Measurements from ENCODE around the gene TYRO3. TPM values are rescaled to one million over a fixed set of nuclear protein-coding genes. Genes with fewer than 3 reads are reported as not detected.

The TYRO3 gene
- total RNA-seq, 1 donor from 2014 or later: 106 TPM

DNA sequence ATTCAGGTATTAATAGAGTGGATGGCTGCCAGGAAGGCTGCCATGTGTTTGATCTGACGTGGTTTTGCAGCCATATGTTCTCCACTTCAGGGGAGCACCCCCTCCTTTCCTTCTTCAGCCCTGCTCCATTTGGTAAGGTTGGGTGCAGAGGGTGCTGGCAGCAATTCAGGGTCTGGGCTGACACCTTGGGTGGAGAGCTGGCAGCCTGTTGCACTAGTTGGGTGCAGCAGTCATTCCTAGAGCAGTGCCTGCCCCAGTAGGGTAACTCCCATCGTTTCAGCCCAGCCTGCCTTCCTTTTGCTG lies 1.5 kb downstream of the TYRO3 start:
- H3K27ac Mint-ChIP-seq: peak overlapping the region; percentile 83
- peaks cover 4% of the 10 kb centered on the region for H3K36me3 Mint-ChIP-seq (ENCODE audit: insufficient read depth)
- H3K27me3 Mint-ChIP-seq: peaks cover 3% of the 10 kb centered on the region
- peaks cover 61% of the 10 kb centered on the region for H3K4me1 Mint-ChIP-seq (ENCODE audit: low read depth)
- DNase-seq (ENCODE audit: low spot score, unreplicated experiment): no peak
- no peaks in the 10 kb centered on the region for H3K9me3 Mint-ChIP-seq (ENCODE audit: low read depth)
- TF ChIP-seq, protein P1, sequence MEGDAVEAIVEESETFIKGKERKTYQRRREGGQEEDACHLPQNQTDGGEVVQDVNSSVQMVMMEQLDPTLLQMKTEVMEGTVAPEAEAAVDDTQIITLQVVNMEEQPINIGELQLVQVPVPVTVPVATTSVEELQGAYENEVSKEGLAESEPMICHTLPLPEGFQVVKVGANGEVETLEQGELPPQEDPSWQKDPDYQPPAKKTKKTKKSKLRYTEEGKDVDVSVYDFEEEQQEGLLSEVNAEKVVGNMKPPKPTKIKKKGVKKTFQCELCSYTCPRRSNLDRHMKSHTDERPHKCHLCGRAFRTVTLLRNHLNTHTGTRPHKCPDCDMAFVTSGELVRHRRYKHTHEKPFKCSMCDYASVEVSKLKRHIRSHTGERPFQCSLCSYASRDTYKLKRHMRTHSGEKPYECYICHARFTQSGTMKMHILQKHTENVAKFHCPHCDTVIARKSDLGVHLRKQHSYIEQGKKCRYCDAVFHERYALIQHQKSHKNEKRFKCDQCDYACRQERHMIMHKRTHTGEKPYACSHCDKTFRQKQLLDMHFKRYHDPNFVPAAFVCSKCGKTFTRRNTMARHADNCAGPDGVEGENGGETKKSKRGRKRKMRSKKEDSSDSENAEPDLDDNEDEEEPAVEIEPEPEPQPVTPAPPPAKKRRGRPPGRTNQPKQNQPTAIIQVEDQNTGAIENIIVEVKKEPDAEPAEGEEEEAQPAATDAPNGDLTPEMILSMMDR (IDR thresholded peaks at IDR 0.05; ENCODE audit: unreplicated experiment): no peak
- peak overlapping the region; percentile 86 for H3K4me3 Mint-ChIP-seq (ENCODE audit: low read depth)

DNA sequence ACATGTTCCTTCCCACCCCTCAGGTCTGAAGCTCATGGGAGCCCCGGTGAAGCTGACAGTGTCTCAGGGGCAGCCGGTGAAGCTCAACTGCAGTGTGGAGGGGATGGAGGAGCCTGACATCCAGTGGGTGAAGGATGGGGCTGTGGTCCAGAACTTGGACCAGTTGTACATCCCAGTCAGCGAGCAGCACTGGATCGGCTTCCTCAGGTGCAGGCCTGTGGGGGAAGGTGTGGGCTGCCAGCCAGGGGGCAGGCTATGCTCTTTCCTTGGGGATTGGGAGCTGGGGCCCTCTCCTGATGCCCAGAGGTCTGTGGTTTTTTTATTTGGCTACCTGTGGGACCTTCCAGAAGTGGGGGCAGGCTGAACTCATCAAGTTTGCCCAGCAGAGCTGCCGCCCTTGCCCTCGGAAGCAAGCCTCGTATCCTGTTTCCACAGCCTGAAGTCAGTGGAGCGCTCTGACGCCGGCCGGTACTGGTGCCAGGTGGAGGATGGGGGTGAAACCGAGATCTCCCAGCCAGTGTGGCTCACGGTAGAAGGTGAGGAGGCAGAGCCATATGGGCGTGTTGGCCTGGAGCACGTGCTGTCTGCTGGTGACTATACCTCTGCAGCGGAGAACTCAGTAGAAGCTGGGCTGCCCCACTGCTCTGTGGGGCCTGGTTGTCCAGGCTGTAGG lies 2.2 kb downstream of the TYRO3 start:
- H3K27me3 Mint-ChIP-seq: no peaks in the 10 kb centered on the region
- TF ChIP-seq, protein P1 (IDR thresholded peaks at IDR 0.05; ENCODE audit: unreplicated experiment): no peak
- H3K36me3 Mint-ChIP-seq (ENCODE audit: insufficient read depth): peaks cover 4% of the 10 kb centered on the region
- no peaks in the 10 kb centered on the region for H3K9me3 Mint-ChIP-seq (ENCODE audit: low read depth)
- H3K27ac Mint-ChIP-seq: peak overlapping the region; percentile 95
- DNase-seq (ENCODE audit: low spot score, unreplicated experiment): no peak
- H3K4me1 Mint-ChIP-seq (ENCODE audit: low read depth): peaks cover 63% of the 10 kb centered on the region
- peak overlapping the region; percentile 86 for H3K4me3 Mint-ChIP-seq (ENCODE audit: low read depth)

DNA sequence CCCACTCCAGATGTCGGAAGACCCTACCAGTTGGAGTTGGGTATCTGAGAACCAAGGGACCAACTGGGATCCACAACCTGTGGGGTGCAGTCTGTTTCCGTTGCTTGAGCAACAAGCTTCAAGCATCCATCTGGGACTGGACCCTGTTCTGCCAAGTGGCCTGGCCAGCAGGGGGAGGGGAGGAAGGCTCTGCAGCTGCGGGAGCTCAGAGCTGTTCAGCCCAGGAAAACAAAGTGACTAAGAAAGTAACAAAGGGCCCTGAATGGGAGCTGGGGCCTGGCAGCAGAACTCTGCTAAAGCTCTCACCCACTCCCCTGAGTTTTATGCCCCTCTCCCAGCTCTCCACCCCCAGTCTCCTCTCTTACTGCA lies 2.7 kb downstream of the TYRO3 start:
- DNase-seq (ENCODE audit: low spot score, unreplicated experiment): no peak
- TF ChIP-seq, protein P1 (IDR thresholded peaks at IDR 0.05; ENCODE audit: unreplicated experiment): peak; percentile 34
- peaks cover 6% of the 10 kb centered on the region for H3K36me3 Mint-ChIP-seq (ENCODE audit: insufficient read depth)

DNA sequence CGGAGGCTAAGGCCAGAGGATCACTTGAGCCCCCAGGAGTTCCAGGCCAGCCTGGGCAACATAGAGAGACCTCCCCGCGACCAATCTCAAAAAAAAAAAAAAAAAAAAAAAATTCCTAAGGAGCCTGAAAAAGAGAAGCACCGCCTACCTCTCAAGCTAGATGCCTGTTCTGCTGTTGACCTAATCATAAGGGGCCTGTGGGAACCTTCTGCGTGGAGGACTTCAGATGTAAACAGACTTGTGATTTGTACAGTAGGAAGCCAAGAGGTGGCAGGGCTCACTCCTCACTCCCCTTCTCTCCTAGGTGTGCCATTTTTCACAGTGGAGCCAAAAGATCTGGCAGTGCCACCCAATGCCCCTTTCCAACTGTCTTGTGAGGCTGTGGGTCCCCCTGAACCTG lies 3.2 kb downstream of the TYRO3 start:
- Mint-ChIP-seq H3K9me3 (ENCODE audit: low read depth) (no peaks in the 10 kb centered on the region), H3K4me1 (ENCODE audit: low read depth) (peaks cover 67% of the 10 kb centered on the region), H3K36me3 (ENCODE audit: insufficient read depth) (peaks cover 6% of the 10 kb centered on the region), H3K27ac (peak overlapping the region; percentile 95), H3K27me3 (no peaks in the 10 kb centered on the region), H3K4me3 (ENCODE audit: low read depth) (peak overlapping the region; percentile 29)
- TF ChIP-seq, protein P1 (IDR thresholded peaks at IDR 0.05; ENCODE audit: unreplicated experiment): no peak
- DNase-seq (ENCODE audit: low spot score, unreplicated experiment): no peak

More for the DNA sequence above, 2.7 kb downstream of the TYRO3 start:
- H3K4me3 Mint-ChIP-seq (ENCODE audit: low read depth): no peak overlapping the region
- no peaks in the 10 kb centered on the region for H3K27me3 Mint-ChIP-seq
- H3K27ac Mint-ChIP-seq: peak overlapping the region; percentile 95
- peaks cover 64% of the 10 kb centered on the region for H3K4me1 Mint-ChIP-seq (ENCODE audit: low read depth)
- no peaks in the 10 kb centered on the region for H3K9me3 Mint-ChIP-seq (ENCODE audit: low read depth)

DNA sequence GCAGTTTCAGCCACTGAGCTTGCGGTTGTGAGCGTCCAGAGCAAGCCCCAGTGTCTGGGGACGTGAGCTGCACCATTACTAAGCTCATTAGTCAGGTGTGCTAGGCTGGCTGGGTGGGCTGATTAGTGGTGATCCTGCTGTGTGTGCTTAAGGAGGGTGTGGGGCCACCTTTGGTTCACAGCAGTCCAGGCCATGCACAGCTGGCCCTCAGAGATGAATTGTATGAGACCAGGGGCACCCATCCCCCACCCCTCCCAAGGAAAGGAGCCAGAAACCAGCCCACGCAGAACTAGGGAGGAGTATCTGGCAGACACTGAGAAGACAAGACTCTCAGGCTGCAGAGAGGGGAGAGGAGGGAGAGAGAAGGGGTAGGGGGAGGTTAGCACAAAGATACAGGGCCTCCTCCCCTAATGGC lies 3.8 kb downstream of the TYRO3 start:
- H3K36me3 Mint-ChIP-seq (ENCODE audit: insufficient read depth): peaks cover 7% of the 10 kb centered on the region
- H3K4me3 Mint-ChIP-seq (ENCODE audit: low read depth): peak overlapping the region; percentile 29
- H3K27ac Mint-ChIP-seq: peak overlapping the region; percentile 95
- peaks cover 70% of the 10 kb centered on the region for H3K4me1 Mint-ChIP-seq (ENCODE audit: low read depth)
- no peaks in the 10 kb centered on the region for H3K27me3 Mint-ChIP-seq
- no peak for DNase-seq (ENCODE audit: low spot score, unreplicated experiment)
- TF ChIP-seq, protein P1 (IDR thresholded peaks at IDR 0.05; ENCODE audit: unreplicated experiment): no peak
- H3K9me3 Mint-ChIP-seq (ENCODE audit: low read depth): no peaks in the 10 kb centered on the region
